Endothelial cell of umbilical vein (primary cell): ENCODE data around the gene S100A10.

Experiments used
- EZH2 ChIP-seq: IDR thresholded peaks from 2 replicates; pipeline ENCODE4 v1.6.1; 2012; ENCODE audit warnings: borderline replicate concordance, low read depth, mild to moderate bottlenecking, moderate library complexity, low read length, inconsistent platforms; ENCODE audit not compliant: severe bottlenecking
- FOS ChIP-seq: IDR thresholded peaks from 2 replicates; pipeline ENCODE4 v1.6.1; 2011; ENCODE audit warnings: mild to moderate bottlenecking, low read length, moderate library complexity, borderline replicate concordance; ENCODE audit not compliant: insufficient read depth
- JUN ChIP-seq: IDR thresholded peaks from 2 replicates; pipeline ENCODE4 v1.6.1; 2011; ENCODE audit warnings: borderline replicate concordance, low read depth; ENCODE audit not compliant: insufficient read length, insufficient read depth
- POLR2A ChIP-seq: IDR thresholded peaks from 2 replicates; pipeline ENCODE4 v1.6.1; 2012; ENCODE audit warnings: low read depth, mild to moderate bottlenecking, control low read depth, low read length
- POLR2AphosphoS5 ChIP-seq: IDR thresholded peaks from 2 replicates; pipeline ENCODE4 v1.6.1; 2012; ENCODE audit warnings: low read depth, mild to moderate bottlenecking, control low read depth, low read length, moderate library complexity; ENCODE audit not compliant: insufficient read depth
- TF ChIP-seq, protein P1 (sequence below), 2 donors: IDR thresholded peaks; 1 replicate in 1 of 2; 2 replicates in 1 of 2; pipeline ENCODE4 v1.5.1; 2011; ENCODE audit warnings: low read length in 2 of 2, mild to moderate bottlenecking in 2 of 2, moderate library complexity in 2 of 2, control low read depth in 1 of 2, inconsistent platforms in 1 of 2, low read depth in 1 of 2; ENCODE audit not compliant: insufficient read depth in 1 of 2; ENCODE audit errors: extremely low read depth in 1 of 2
- TF ChIP-seq, protein P2 (sequence below): IDR thresholded peaks from 2 replicates; pipeline ENCODE4 v1.6.1; 2011; ENCODE audit not compliant: insufficient read depth, insufficient read length

DNA sequence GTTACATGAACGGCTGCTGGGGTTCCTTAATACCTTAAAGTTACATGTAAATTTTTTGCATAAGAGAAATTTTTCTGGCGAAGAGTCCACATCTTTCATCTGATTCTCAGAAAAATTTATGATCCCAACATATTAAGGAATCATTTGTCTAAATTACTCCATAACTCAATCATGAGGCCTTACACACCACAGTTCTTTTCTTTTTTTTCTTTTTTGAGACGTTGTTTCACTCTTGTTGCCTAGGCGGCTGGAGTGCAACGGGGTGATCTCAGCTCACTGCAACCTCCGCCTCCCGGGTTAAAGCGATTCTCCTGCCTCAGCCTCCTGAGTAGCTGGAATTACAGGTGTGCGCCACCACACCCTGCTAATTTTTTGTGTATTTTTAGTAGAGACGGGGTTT lies 45.2 kb upstream of the S100A10 start:
- TF ChIP-seq, protein P1, sequence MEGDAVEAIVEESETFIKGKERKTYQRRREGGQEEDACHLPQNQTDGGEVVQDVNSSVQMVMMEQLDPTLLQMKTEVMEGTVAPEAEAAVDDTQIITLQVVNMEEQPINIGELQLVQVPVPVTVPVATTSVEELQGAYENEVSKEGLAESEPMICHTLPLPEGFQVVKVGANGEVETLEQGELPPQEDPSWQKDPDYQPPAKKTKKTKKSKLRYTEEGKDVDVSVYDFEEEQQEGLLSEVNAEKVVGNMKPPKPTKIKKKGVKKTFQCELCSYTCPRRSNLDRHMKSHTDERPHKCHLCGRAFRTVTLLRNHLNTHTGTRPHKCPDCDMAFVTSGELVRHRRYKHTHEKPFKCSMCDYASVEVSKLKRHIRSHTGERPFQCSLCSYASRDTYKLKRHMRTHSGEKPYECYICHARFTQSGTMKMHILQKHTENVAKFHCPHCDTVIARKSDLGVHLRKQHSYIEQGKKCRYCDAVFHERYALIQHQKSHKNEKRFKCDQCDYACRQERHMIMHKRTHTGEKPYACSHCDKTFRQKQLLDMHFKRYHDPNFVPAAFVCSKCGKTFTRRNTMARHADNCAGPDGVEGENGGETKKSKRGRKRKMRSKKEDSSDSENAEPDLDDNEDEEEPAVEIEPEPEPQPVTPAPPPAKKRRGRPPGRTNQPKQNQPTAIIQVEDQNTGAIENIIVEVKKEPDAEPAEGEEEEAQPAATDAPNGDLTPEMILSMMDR (IDR thresholded peaks at IDR 0.05; ENCODE audit: extremely low read depth in 1 of 2, insufficient read depth in 1 of 2, low read depth in 1 of 2, low read length in 2 of 2), result no peak
- no peak for TF ChIP-seq POLR2A
- no peak for TF ChIP-seq EZH2
- TF ChIP-seq, protein P2, sequence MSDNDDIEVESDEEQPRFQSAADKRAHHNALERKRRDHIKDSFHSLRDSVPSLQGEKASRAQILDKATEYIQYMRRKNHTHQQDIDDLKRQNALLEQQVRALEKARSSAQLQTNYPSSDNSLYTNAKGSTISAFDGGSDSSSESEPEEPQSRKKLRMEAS, result no peak
- no peak for TF ChIP-seq POLR2AphosphoS5
- TF ChIP-seq JUN, result no peak
- TF ChIP-seq FOS, result no peak
